Measurements from ENCODE around the gene ARSB. TPM values are rescaled to one million over a fixed set of nuclear protein-coding genes. Genes with fewer than 3 reads are reported as not detected.

ARSB gene
- total and polyA plus RNA-seq, 10 of the 15 experiments (the other 5 are each of a cell fraction or from before 2014, with no cell fraction given), result 1.2 to 8.2 (median 6.1) TPM

DNA sequence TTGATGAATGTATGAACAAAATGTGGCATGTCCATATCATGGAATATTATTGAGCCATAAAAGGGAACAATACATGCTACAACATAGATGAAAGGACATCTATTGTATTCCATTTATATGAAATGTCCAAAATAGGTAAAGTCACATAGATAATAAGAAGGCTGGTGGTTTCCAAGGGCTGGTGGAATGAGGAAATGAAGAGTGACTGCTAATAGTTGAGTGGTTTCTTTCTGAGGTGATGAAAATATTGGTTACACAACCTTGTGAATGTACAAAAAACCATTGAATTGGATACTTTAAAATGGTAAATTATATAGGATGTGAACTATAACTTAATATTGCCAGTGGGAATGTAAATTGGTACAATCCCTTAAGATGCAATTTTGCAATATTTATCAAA, 5.2 kb downstream of the ARSB start (continued):
- TF ChIP-seq MTA2 (IDR thresholded peaks at IDR 0.05; ENCODE audit: low read depth) (peak; percentile 58; the same call in 1 of the 2 replicates), SMAD5 (IDR thresholded peaks at IDR 0.05; ENCODE audit: low read depth) (no peak)

DNA sequence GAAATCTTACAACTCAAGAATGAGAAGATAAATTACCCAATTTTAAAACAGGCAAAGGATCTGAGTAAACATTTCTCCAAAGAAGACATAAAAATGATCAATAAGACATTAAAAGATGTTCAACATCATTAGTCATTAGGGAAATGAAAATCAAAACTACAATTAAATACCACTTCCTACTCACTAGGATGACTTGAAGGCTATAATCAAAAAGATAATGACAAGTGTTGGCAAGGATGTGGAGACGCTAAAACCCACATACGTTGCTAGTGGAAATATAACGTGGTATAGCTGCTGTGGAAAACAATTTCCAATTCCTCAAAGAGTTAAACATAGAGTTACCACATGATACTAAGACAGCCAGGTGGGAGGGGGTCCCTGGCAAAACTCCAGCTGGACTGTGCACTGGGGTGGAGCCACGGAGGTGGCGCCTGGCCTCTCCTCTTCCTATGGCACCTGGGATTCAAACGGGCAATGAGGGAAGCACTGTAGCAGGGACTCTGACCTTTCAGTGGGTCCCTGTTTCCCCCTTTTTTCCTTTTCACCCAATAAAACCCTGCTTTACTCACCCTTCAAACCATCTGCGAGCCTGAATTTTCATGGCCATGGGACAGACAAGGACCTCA, 5.9 kb downstream of the ARSB start:
- H3K79me2 ChIP-seq (ENCODE audit: control insufficient read depth, insufficient read depth, low read length), result peaks cover 15% of the 10 kb centered on the region
- ATAC-seq, result peak; percentile 18
- H4K20me1 ChIP-seq (ENCODE audit: control insufficient read depth, insufficient read depth), result no peaks in the 10 kb centered on the region
- DNase-seq (ENCODE audit: low read depth, low spot score), result no peak
- H2AFZ ChIP-seq (ENCODE audit: control insufficient read depth, low read depth, low read length), result no peak overlapping the region
- ChIA-PET CTCF (interaction anchor here (0.7 to 2.5 kb wide), 3 partner anchors 12 to 80 kb away, joined by 3 to 14 read pairs (median 4); no protein-coding TSS in a partner anchor), POLR2A (interaction anchor here (0.6 kb wide), 1 partner anchor 12 kb away, joined by 3 read pairs; no protein-coding TSS in a partner anchor), RAD21 (ENCODE audit: unreplicated experiment) (no interaction called here), SMC1A (ENCODE audit: uncharacterized antibody, unreplicated experiment) (interaction anchor here (1.1 kb wide), 1 partner anchor 44 kb away, joined by 3 read pairs; no protein-coding TSS in a partner anchor)
- BruUV-seq (replicated peaks), result no TSS peak
- H3K36me3 ChIP-seq (ENCODE audit: control insufficient read depth in 2 of 2, insufficient read depth in 2 of 2, low read length in 1 of 2), result no peaks in the 10 kb centered on the region
- intact Hi-C loops (cut with micrococcal nuclease; ENCODE audit: unreplicated experiment), result loop anchor here (10.0 kb wide), 1 partner anchor 334 kb away; the partner anchor contains the start of gene LHFPL2
- FAIRE-seq, result no peak
- H3K9ac ChIP-seq (ENCODE audit: control insufficient read depth, insufficient read depth, low read length), result no peak overlapping the region
- WGBS (ENCODE audit: insufficient coverage, insufficient replicate concordance, low lambda C conversion rate, missing lambda C conversion rate), result 84% methylated on average over 7 of the region's 7 CpGs
- peak overlapping the region; percentile 7; the same call in 1 of the 2 replicates for H3K4me2 ChIP-seq (ENCODE audit: control insufficient read depth, insufficient read depth)
- no peaks in the 10 kb centered on the region for H3K27me3 ChIP-seq (replicated peaks in 1 of 2; ENCODE audit: control insufficient read depth in 2 of 2, insufficient read depth in 2 of 2, low read length in 1 of 2)
- no peaks in the 10 kb centered on the region; the same call in 2 of the 3 replicates for H3K9me3 ChIP-seq (replicated peaks; ENCODE audit: control insufficient read depth, insufficient read depth, low read length)
- in situ Hi-C loops (cut with MboI), result no loop called here
- TF ChIP-seq ZSCAN29 (IDR thresholded peaks at IDR 0.05), result no peak
- no peak for TF ChIP-seq SMAD1 (IDR thresholded peaks at IDR 0.05; ENCODE audit: low read depth, partially characterized antibody)
- peak; percentile 47; the same call in 1 of the 2 replicates for TF ChIP-seq IKZF1 (conservative IDR thresholded peaks at IDR 0.05)
- no peak for TF ChIP-seq DPF2 (IDR thresholded peaks at IDR 0.05)
- peak; percentile 59 for TF ChIP-seq MTA2 (IDR thresholded peaks at IDR 0.05; ENCODE audit: low read depth)
- TF ChIP-seq HDAC2 (IDR thresholded peaks at IDR 0.05), result no peak
- TF ChIP-seq MXI1 (IDR thresholded peaks at IDR 0.05; ENCODE audit: low read depth, low read length), result no peak
- TF ChIP-seq MYB (IDR thresholded peaks at IDR 0.05; ENCODE audit: borderline replicate concordance, low read depth, low read length), result no peak
- no peak for TF ChIP-seq ASH2L (IDR thresholded peaks at IDR 0.05; ENCODE audit: borderline replicate concordance, low read depth)
- TF ChIP-seq RUNX3 (IDR thresholded peaks at IDR 0.05; ENCODE audit: low read length), result peak; percentile 15; the same call in 1 of the 2 replicates
- TF ChIP-seq, protein P1, sequence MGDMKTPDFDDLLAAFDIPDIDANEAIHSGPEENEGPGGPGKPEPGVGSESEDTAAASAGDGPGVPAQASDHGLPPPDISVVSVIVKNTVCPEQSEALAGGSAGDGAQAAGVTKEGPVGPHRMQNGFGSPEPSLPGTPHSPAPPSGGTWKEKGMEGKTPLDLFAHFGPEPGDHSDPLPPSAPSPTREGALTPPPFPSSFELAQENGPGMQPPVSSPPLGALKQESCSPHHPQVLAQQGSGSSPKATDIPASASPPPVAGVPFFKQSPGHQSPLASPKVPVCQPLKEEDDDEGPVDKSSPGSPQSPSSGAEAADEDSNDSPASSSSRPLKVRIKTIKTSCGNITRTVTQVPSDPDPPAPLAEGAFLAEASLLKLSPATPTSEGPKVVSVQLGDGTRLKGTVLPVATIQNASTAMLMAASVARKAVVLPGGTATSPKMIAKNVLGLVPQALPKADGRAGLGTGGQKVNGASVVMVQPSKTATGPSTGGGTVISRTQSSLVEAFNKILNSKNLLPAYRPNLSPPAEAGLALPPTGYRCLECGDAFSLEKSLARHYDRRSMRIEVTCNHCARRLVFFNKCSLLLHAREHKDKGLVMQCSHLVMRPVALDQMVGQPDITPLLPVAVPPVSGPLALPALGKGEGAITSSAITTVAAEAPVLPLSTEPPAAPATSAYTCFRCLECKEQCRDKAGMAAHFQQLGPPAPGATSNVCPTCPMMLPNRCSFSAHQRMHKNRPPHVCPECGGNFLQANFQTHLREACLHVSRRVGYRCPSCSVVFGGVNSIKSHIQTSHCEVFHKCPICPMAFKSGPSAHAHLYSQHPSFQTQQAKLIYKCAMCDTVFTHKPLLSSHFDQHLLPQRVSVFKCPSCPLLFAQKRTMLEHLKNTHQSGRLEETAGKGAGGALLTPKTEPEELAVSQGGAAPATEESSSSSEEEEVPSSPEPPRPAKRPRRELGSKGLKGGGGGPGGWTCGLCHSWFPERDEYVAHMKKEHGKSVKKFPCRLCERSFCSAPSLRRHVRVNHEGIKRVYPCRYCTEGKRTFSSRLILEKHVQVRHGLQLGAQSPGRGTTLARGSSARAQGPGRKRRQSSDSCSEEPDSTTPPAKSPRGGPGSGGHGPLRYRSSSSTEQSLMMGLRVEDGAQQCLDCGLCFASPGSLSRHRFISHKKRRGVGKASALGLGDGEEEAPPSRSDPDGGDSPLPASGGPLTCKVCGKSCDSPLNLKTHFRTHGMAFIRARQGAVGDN (IDR thresholded peaks at IDR 0.05), result no peak
- 0 out of 2 replicates have a peak, but pooled peaks have one; percentile 47 for TF ChIP-seq SMARCA5 (IDR thresholded peaks at IDR 0.05)
- TF ChIP-seq SPI1 (IDR thresholded peaks at IDR 0.05; ENCODE audit: borderline replicate concordance, insufficient read depth, low read depth, low read length), result peak; percentile 6; the same call in 1 of the 2 replicates
- peak in 1 of 2 experiments; percentile 10; a peak in 1 of 4 replicates for TF ChIP-seq IKZF2 (IDR thresholded peaks at IDR 0.05)
- TF ChIP-seq, protein P2, sequence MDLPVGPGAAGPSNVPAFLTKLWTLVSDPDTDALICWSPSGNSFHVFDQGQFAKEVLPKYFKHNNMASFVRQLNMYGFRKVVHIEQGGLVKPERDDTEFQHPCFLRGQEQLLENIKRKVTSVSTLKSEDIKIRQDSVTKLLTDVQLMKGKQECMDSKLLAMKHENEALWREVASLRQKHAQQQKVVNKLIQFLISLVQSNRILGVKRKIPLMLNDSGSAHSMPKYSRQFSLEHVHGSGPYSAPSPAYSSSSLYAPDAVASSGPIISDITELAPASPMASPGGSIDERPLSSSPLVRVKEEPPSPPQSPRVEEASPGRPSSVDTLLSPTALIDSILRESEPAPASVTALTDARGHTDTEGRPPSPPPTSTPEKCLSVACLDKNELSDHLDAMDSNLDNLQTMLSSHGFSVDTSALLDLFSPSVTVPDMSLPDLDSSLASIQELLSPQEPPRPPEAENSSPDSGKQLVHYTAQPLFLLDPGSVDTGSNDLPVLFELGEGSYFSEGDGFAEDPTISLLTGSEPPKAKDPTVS (IDR thresholded peaks at IDR 0.05; ENCODE audit: low read depth, low read length), result no peak
- no peak for TF ChIP-seq STAT1 (conservative IDR thresholded peaks at IDR 0.05)
- H3K4me3 ChIP-seq, result no peak overlapping the region; the same call in 1 of the 2 replicates
- peak overlapping the region; percentile 45 for H3K27ac ChIP-seq (ENCODE audit: control insufficient read depth, insufficient read depth)
- peaks cover 21% of the 10 kb centered on the region for H3K4me1 ChIP-seq (ENCODE audit: control insufficient read depth, insufficient read depth, low read length)

All from GM12878 (cell line).